Bone marrow (tissue), 2 donors: ENCODE results near the gene SCNN1A.

Experiments used
- DNase-seq, 2 donors: peaks; one replicate each; lab custom pipeline; 2025; lab: John Stamatoyannopoulos, UW

Gene SCNN1A

DNA sequence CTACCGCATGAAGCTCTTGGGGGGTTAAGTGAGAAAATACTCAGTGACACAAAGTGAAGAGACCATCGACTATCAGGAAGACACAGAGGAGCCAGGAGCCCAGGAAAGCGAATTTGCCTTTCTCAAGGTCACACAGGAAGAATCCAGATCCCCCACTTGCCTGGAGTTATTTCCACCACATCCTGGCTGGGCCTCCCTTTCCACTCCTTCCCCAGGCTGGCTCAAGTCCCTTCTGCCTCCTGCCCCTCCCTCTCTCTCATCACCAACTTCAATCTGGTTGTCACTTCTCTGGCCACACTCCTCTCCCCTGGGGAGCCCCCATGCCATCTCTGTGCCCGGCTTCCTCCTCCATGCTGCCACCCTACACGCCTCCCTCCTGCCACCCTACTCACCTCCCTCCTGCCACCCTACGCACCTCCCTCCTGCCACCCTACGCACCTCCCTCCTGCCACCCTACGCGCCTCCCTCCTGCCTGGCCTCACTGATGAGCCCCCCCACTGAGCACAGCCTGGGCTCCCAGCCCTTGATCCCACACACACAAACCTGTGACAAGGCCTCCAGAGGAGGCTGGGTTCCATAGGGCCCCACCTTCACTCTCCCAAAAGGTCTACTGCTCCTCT lies 6.3 kb downstream of the SCNN1A start:
- DNase-seq = no peak

GRCh38 chr12:6367969-6368892 lies 7.1 kb downstream of the SCNN1A start:
- DNase-seq = no peak

GRCh38 chr12:6367065-6367968 lies 8.0 kb downstream of the SCNN1A start:
- DNase-seq = peak in 1 of 2 donors; percentile 90

DNA sequence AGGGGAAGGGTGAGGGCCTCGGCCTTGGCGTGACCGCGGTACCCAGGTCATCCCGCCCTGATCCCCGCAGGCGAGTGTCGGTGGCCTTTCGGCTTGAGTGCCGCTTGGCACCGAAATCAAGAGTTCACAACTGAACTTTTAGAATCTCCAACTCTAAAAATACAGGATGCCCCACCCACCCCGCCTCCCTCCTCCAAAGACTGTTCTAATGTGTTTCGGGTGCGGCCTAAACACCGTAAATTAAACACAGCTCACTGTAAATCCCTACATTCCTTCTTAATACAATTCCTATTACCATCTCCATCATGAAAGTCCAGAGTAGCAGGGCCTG lies 11.4 kb downstream of the SCNN1A start:
- DNase-seq = no peak

DNA sequence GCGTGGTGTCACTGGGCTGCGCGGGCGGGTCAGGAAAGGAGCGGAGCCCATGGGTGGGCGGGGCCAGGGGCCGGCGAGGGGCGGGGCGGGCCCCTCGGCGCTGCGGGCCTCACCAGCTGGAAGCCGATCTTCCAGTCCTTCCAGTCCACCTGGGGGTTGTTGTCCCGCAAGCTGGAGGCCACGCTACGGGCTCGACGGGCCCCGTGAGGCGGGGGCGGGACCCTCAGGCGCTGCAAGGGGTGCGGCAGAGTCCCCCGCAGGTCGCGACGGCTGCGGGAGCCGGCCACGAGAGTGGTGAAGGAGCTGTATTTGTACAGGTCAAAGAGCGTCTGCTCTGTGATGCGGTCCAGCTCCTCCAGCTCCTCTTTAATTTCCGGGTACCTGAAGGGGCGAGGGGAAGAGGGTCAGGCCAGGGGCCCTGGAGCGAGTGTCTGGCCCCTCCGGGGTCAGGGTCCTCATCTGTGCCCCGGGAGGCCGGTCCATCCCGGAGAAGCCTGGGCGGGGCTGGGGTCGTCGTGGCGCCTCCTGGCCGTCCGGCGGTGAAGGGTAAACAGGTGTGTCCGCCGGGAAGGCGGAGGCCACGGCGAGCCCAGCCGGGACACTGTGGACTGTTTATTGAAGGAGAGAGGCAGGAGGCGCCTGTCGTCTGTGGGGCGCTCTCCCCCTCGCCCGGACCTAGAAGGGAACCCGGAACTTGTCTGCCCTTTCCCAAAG lies 11.9 kb downstream of the SCNN1A start:
- DNase-seq = peak in 1 of 2 donors; percentile 46

- DNase-seq = no peak
These were observed 12.4 kb downstream of the SCNN1A start for GRCh38 chr12:6363010-6363329.

GRCh38 chr12:6362403-6362802 lies 13.0 kb downstream of the SCNN1A start:
- DNase-seq = no peak

- DNase-seq = no peak
These were observed 13.5 kb downstream of the SCNN1A start for GRCh38 chr12:6361834-6362233.

DNA sequence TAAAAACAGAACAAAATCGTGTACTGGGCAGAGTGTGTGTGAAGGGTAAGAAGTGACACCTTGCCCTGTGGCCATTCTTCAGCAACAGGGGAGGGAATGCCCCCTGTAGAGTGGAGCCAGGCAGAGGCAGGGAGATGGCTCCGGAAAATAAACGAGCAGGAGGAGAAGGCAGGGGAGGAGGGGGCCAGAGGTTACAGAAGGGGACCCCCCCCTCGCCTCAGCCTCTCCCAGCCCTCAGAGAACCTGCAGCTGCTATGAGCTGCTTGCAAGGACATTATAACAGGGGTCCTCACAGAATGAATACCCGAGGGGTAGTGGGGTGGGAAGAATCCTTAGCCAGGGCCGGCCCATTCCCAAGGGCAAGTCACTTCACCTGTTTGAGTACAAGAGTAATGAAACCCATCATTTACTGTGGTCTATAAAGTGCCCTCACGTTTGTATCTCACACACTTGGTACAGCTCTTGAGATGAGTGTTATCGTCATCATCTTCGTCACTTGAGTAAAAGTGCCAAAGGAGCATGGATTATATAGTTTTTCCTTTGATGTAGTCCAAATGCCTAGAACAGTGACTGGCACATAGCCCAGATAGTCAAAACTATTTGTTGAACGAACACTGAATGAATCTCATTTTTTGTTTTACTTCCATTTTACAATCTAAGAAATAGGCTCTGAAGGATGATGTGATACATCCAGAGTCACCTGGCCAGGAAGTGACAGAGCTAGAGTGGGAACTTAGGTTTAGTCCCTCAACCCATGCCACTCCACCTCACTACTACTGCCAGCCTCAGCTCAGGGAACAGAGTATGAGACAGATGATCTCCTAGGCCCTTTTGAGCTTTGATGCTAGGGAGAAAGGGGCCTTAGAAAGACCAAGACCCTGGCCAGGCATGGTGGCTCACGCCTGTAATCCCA lies 14.5 kb downstream of the SCNN1A start:
- no peak for DNase-seq

GRCh38 chr12:6360080-6360571 lies 15.2 kb downstream of the SCNN1A start:
- DNase-seq = no peak

GRCh38 chr12:6358881-6359280 lies 16.5 kb downstream of the SCNN1A start:
- no peak for DNase-seq

- no peak for DNase-seq
These were observed 19.0 kb downstream of the SCNN1A start for GRCh38 chr12:6356374-6356820.

- no peak for DNase-seq
These were observed 19.6 kb downstream of the SCNN1A start for GRCh38 chr12:6355491-6356373.

- no peak for DNase-seq
These were observed 20.6 kb downstream of the SCNN1A start for GRCh38 chr12:6354495-6355393.

- DNase-seq = no peak
These were observed 22.9 kb downstream of the SCNN1A start for GRCh38 chr12:6352193-6353173.

GRCh38 chr12:6351622-6352021 lies 23.7 kb downstream of the SCNN1A start:
- DNase-seq = no peak
